IPS-18c (cell line): ENCODE data around the gene EPO.
"Not testable (repeated sequence)": the region's sequence is repeated elsewhere in the genome, so short reads cannot be mapped to it uniquely, and the experiment has no call there.

Experiments used
- H3K4me3 ChIP-seq: 2 replicates; pipeline ENCODE4 v1.7.0; 2013; ENCODE audit warnings: low read depth, mild to moderate bottlenecking, low read length, moderate library complexity; ENCODE audit not compliant: insufficient read depth
- H3K9me3 ChIP-seq: one replicate; pipeline ENCODE4 v1.6.1; 2013; ENCODE audit warnings: mild to moderate bottlenecking, low read length, moderate library complexity; ENCODE audit not compliant: control insufficient read depth, insufficient read depth

EPO gene

DNA sequence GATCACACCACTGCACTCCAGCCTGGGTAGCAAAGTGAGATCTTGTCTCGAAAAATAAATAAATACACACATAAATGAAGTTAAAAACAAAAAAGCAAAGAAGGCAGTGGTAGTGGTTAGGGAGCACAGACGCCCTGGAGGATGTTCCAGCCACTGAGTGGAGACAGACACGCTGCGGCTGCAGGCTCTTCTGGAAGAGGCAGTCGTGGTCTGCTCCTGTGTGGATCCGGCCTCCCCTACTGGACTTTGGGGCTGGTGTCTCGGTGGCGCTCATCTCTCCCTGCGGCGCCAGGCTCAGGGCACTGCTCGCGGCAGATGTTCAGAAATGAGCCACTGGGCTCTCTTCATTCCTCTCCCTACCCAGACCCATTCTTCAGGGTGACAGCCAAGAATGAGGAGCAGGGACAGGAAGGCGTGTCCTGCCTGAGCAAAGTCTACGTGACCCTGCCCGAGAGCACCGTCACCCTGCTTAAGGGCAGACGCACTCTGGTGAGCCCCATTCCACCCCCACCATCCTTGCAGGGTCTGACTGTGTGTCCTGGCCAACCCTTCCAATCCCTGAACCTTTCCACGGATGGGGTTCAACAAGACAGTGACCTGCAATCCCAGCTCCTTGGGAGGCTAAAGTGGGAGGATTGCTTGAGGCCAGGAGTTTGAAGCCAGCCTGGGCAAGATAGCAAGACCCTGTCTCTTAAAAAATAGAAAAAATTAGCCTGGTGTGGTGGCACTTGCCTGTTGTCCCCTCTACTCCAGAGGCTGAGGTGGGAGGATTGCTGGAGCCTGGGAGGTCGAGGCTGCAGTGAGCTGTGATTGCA lies 39.3 kb downstream of the EPO start:
- H3K9me3 ChIP-seq: no peaks in the 10 kb centered on the region
- H3K4me3 ChIP-seq: no peak overlapping the region

- H3K4me3 ChIP-seq, H3K9me3 ChIP-seq: not testable (repeated sequence)
Measured at GRCh38 chr7:100762841-100763240, 42.6 kb downstream of the EPO start.

DNA sequence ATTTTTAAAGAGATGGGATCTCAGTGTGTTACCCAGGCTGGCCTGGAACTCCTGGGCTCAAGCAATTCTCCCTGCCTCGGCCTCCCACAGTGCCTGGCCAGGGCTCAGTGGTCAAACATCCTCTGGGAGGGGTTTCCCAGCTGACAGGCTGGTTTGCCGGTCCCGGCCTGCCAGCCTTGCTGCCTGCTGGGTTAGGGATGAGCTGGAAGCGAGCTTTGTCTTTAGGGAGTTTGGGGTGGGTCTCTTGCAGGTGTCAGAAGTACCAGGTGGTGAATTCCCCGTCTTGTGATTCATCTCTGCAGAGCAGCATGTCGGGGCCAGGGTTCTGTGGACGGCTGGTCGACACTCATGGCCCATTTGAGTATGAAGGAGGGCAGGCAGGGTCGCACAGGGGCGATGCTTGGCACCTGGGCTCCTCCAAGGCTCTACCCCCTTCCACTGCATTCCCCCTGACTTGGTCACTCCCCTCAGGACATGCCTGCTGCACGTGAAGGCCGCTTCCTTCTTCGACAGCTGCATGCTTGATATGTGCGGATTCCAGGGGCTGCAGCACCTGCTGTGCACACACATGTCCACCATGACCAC lies 43.4 kb downstream of the EPO start:
- H3K9me3 ChIP-seq: no peaks in the 10 kb centered on the region
- H3K4me3 ChIP-seq: no peak overlapping the region

DNA sequence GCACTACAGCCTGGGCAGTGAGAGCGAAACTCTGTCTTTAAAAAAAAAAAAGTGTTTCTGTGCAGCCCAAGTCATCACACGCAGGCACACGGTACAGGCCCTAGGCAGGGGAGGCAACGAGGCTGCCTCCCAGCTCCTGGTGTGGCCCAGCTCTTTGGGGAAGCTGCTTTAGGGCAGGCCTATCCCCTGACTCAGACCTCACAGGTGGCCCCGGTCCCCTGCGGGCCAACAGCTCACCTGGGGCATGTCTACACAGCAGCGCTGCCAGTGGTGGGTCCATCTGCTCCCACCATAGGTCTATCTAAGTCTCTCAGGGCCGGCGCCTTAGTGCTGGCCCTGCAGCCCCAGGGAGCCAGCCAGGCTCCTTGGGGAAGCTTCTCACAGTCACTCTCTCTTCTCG lies 44.6 kb downstream of the EPO start:
- no peak overlapping the region for H3K4me3 ChIP-seq
- H3K9me3 ChIP-seq: no peaks in the 10 kb centered on the region

DNA sequence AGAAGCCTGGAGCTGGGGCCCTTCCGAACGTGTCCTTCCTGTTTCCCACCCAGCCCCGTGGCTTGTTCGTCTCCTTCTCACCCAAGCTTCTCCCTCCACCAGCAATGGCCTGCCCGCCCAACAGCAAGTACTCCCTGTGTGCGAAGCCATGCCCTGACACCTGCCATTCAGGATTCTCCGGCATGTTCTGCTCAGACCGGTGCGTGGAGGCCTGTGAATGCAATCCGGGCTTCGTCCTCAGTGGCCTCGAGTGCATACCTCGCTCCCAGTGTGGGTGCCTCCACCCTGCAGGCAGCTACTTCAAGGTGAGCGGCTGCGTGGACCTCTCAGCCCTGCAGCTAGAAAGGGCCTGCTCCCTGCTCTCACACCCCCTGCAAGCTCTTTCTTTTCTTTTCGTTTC lies 45.0 kb downstream of the EPO start:
- H3K9me3 ChIP-seq: no peaks in the 10 kb centered on the region
- no peak overlapping the region for H3K4me3 ChIP-seq

GRCh38 chr7:100768784-100769183 lies 48.5 kb downstream of the EPO start:
- Histone ChIP-seq H3K9me3 (no peaks in the 10 kb centered on the region), H3K4me3 (no peak overlapping the region)
